Endothelial cell of umbilical vein (primary cell): ENCODE results near the gene ADGRD2. TPM values are rescaled to one million over a fixed set of nuclear protein-coding genes. Genes with fewer than 3 reads are reported as not detected.

ENCODE experiments used
- BruUV-seq: library from RNA; stranded (reverse); fragments of 400-500 nt; replicated peaks from 2 replicates; lab custom pipeline; 2021; lab: Mats Ljungman, UMichigan
- CTCF ChIA-PET: fragments of 300-600, 350-600 bp; sonication (Branson Sonifier 250); formaldehyde crosslinking; loops from one replicate; lab custom pipeline; 2021; ENCODE audit warnings: antibody characterized with exemption, inconsistent platforms; lab: Charles Lee
- POLR2A ChIA-PET: fragments of 300-600, 350-600 bp; sonication (Branson Sonifier 250); formaldehyde crosslinking; loops from one replicate; lab custom pipeline; 2021; ENCODE audit warnings: antibody characterized with exemption, inconsistent platforms; lab: Charles Lee
- DNase-seq: peaks from one replicate; pipeline ENCODE4 v3.0.0-alpha.2; 2011; ENCODE audit warnings: low read depth, low spot score
- FAIRE-seq: peaks from 2 replicates; lab custom pipeline; 2011; peaks lifted over from hg19 to GRCh38; lab: Jason Lieb, UNC
- H2AFZ ChIP-seq: 2 replicates; pipeline ENCODE4 v1.6.0; 2012; ENCODE audit warnings: low read depth, low read length, control low read depth, inconsistent platforms
- H3K27ac ChIP-seq: 2 replicates; pipeline ENCODE4 v1.5.1; 2011; ENCODE audit warnings: low read depth, mild to moderate bottlenecking, control low read depth, low read length, moderate library complexity; ENCODE audit not compliant: insufficient read depth
- H3K27me3 ChIP-seq, 2 experiments: 2 replicates each; pipeline versions ENCODE4 v1.6.0 to v1.6.1; 2011; ENCODE audit warnings: low read length in 2 of 2, mixed read lengths in 1 of 2; ENCODE audit not compliant: control insufficient read depth in 2 of 2, insufficient read depth in 2 of 2
- H3K36me3 ChIP-seq, 2 experiments: 2 replicates in 1 of 2; 3 replicates in 1 of 2; pipeline ENCODE4 v1.5.1; 2011; ENCODE audit warnings: low read length in 2 of 2, mild to moderate bottlenecking in 1 of 2, moderate library complexity in 1 of 2; ENCODE audit not compliant: control insufficient read depth in 2 of 2, insufficient read depth in 2 of 2; ENCODE audit errors: extremely low read depth in 1 of 2
- H3K4me1 ChIP-seq: 3 replicates; pipeline ENCODE4 v1.5.1; 2011; ENCODE audit warnings: mild to moderate bottlenecking, low read length; ENCODE audit not compliant: control insufficient read depth, insufficient read depth; ENCODE audit errors: extremely low read depth
- H3K4me2 ChIP-seq: 2 replicates; pipeline ENCODE4 v1.6.1; 2011; ENCODE audit warnings: low read length, control low read depth, mixed read lengths; ENCODE audit not compliant: insufficient read depth
- H3K4me3 ChIP-seq, 3 experiments: fragments of 200-600 bp in 1 of 3; sonication (generic), shearing (Covaris generic) in 1 of 3; replicated peaks in 1 of 3; 2 replicates each; pipeline ENCODE4 v1.5.1; 2011 to 2016; ENCODE audit warnings: control low read depth in 3 of 3, low read length in 3 of 3, mild to moderate bottlenecking in 2 of 3, inconsistent platforms in 1 of 3, low read depth in 1 of 3, moderate library complexity in 1 of 3; ENCODE audit not compliant: insufficient read depth in 1 of 3
- H3K79me2 ChIP-seq: 2 replicates; pipeline ENCODE4 v1.6.0; 2012; ENCODE audit warnings: low read length, inconsistent platforms; ENCODE audit not compliant: control insufficient read depth, insufficient read depth
- H3K9ac ChIP-seq: replicated peaks from 2 replicates; pipeline ENCODE3; 2011; ENCODE audit warnings: low read length, control low read depth; ENCODE audit not compliant: insufficient read depth; ENCODE audit errors: extremely low read depth
- H3K9me1 ChIP-seq: replicated peaks from 3 replicates; pipeline ENCODE4 v1.6.0; 2011; ENCODE audit warnings: mild to moderate bottlenecking, low read length; ENCODE audit not compliant: control insufficient read depth, insufficient read depth; ENCODE audit errors: extremely low read depth
- H3K9me3 ChIP-seq: replicated peaks from 2 replicates; pipeline ENCODE4 v1.5.1; 2012; ENCODE audit warnings: low read length, inconsistent platforms; ENCODE audit not compliant: control insufficient read depth, insufficient read depth
- H4K20me1 ChIP-seq: replicated peaks from 2 replicates; pipeline ENCODE3; 2011; ENCODE audit warnings: mild to moderate bottlenecking, low read length; ENCODE audit not compliant: control insufficient read depth, insufficient read depth; ENCODE audit errors: extremely low read depth
- CTCF ChIP-seq, 2 donors: IDR thresholded peaks; 1 replicate in 1 of 2; 2 replicates in 1 of 2; pipeline ENCODE4 v1.5.1; 2011; ENCODE audit warnings: low read length in 2 of 2, mild to moderate bottlenecking in 2 of 2, moderate library complexity in 2 of 2, control low read depth in 1 of 2, inconsistent platforms in 1 of 2, low read depth in 1 of 2; ENCODE audit not compliant: insufficient read depth in 1 of 2; ENCODE audit errors: extremely low read depth in 1 of 2
- EZH2 ChIP-seq: IDR thresholded peaks from 2 replicates; pipeline ENCODE4 v1.6.1; 2012; ENCODE audit warnings: borderline replicate concordance, low read depth, mild to moderate bottlenecking, moderate library complexity, low read length, inconsistent platforms; ENCODE audit not compliant: severe bottlenecking
- FOS ChIP-seq: IDR thresholded peaks from 2 replicates; pipeline ENCODE4 v1.6.1; 2011; ENCODE audit warnings: mild to moderate bottlenecking, low read length, moderate library complexity, borderline replicate concordance; ENCODE audit not compliant: insufficient read depth
- GATA2 ChIP-seq: IDR thresholded peaks from 2 replicates; pipeline ENCODE4 v1.7.0; 2011; ENCODE audit warnings: low read depth, mild to moderate bottlenecking, moderate library complexity, mixed read lengths, low read length; ENCODE audit not compliant: insufficient read length, insufficient read depth
- JUN ChIP-seq: IDR thresholded peaks from 2 replicates; pipeline ENCODE4 v1.6.1; 2011; ENCODE audit warnings: borderline replicate concordance, low read depth; ENCODE audit not compliant: insufficient read length, insufficient read depth
- MAX ChIP-seq: IDR thresholded peaks from 2 replicates; pipeline ENCODE4 v1.6.1; 2011; ENCODE audit not compliant: insufficient read depth, insufficient read length
- MYC ChIP-seq: IDR thresholded peaks from one replicate; pipeline ENCODE4 v1.6.1; 2011; ENCODE audit warnings: mild to moderate bottlenecking, low read depth, low read length
- POLR2A ChIP-seq: IDR thresholded peaks from 2 replicates; pipeline ENCODE4 v1.6.1; 2012; ENCODE audit warnings: low read depth, mild to moderate bottlenecking, control low read depth, low read length
- POLR2AphosphoS5 ChIP-seq: IDR thresholded peaks from 2 replicates; pipeline ENCODE4 v1.6.1; 2012; ENCODE audit warnings: low read depth, mild to moderate bottlenecking, control low read depth, low read length, moderate library complexity; ENCODE audit not compliant: insufficient read depth
- dilution Hi-C: fragments of 300-500 bp; cut with MboI; formaldehyde crosslinking; loops from one replicate; pipeline ENCODE4 v1.15.0; 2019; ENCODE audit warnings: low sequenced_read_pairs; ENCODE audit not compliant: extremely low pct_ligation_motif_present
- intact Hi-C: fragments of 100-400 bp; cut with micrococcal nuclease; formaldehyde crosslinking; loops from one replicate; pipeline ENCODE4 v1.10.0; 2022
- polyA plus RNA-seq, 4 experiments: library from polyadenylated mRNA; depleted of rRNA in 3 of 4; stranded (reverse) in 3 of 4; unstranded in 1 of 4; fragments of >200 nt; gene quantifications; 2 replicates each; pipeline versions ENCODE4 v1.2.1 to v1.2.3, GENCODE V29; 2011 to 2012; ENCODE audit warnings: missing spikeins in 1 of 4
- total RNA-seq: library from RNA; stranded (reverse); gene quantifications from 2 replicates; pipeline ENCODE4 v1.2.3, GENCODE V29; 2021

Gene ADGRD2
- total and polyA plus RNA-seq, 2 donors (not counting 3 experiments of a cell fraction or from before 2014, with no cell fraction given): not detected

DNA sequence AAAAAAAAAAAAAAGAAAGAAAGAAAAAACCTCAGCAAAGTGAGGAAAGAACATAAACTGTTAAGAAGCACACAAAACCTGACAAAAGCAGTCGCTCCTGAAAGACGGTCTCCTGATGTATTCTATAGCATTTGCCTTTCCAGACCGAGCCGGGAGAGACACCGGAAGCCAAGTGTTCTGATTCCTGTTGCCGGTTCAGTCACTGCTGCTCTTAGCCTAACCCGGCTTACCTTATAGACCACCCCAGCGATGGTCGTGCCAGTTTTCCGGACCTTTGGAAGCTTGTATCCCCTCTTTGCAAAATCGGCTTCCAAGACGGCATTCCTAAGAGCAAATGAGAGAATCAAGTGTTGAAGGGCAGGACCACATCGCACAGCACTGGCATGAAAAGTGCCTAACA lies 35.6 kb upstream of the ADGRD2 start:
- Histone ChIP-seq H3K9ac (peak overlapping the region; percentile 97), H3K79me2 (peaks cover 37% of the 10 kb centered on the region), H3K4me2 (peak overlapping the region; percentile 86), H3K27me3 (no peaks in the 10 kb centered on the region), H3K27ac (peak overlapping the region; percentile 88), H2AFZ (no peak overlapping the region), H3K9me3 (no peaks in the 10 kb centered on the region), H3K9me1 (no peaks in the 10 kb centered on the region), H3K36me3 (peaks cover 6 to 25% of the 10 kb centered on the region in 2 experiments), H3K4me3 (peak overlapping the region; percentile 63 to 97 (median 74)), H3K4me1 (peaks cover 39% of the 10 kb centered on the region), H4K20me1 (no peaks in the 10 kb centered on the region)
- intact Hi-C loops (loop anchor here (5.0 kb wide), 2 partner anchors 152 to 243 kb away; no protein-coding TSS in a partner anchor), dilution Hi-C loops (no loop called here)
- BruUV-seq: TSS peak; percentile 56
- no peak for FAIRE-seq
- CTCF ChIA-PET: no interaction called here
- no peak for TF ChIP-seq POLR2AphosphoS5
- no peak for TF ChIP-seq CTCF (IDR thresholded peaks at IDR 0.05; ENCODE audit: extremely low read depth in 1 of 2, insufficient read depth in 1 of 2, low read depth in 1 of 2, low read length in 2 of 2)
- peak; percentile 17 for DNase-seq
- POLR2A ChIA-PET: no interaction called here

DNA sequence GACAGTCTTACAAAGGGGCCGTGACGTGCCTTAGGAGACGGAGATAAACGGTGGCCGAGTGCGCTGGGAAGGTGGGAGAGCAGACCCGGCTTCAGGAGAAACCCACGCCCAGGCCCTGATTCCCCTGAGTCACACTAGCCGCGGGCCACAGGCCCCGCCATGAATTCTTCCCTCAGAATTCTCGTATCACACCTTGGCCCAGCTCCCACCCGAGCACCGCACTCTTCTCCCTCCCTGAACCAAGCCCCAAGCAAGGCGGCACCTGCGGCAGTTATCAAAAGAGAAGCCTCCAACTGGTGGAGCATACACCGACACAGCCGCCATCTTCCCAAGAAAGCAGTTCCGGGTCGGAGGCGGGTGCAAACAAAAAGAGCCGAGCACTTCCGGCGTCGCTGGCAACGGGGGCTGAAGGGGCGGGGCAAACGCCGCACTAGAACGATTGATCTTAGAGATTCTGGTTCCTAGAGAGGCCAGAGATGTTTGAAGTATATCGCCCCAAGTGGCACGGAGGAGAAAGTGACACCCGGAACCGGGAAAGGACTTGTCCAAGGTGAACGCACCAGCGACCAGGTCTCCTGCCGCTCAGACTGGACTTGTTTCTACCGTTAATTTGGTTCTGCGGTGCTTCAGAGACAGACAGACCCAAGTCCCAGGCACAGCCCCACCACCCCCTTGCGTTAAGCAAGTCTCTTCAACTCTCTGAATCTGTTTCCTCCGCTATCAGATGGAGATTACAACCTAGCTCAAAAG lies 35.0 kb upstream of the ADGRD2 start, which contains the start of gene PSMB7:
Gene PSMB7 (minus strand): TSS at position 341 of the 750 bp plus-strand sequence. CDS start 17 bp downstream, at position 324.
- peak within 1 kb of the TSS; percentile 86 for H3K4me2 ChIP-seq

More for the DNA sequence above, 35.0 kb upstream of the ADGRD2 start, which contains the start of gene PSMB7:
- H3K4me3 ChIP-seq: peak within 1 kb of the TSS; percentile 63 to 97 (median 74)
- DNase-seq (peak; percentile 97), FAIRE-seq (peak; percentile 98)
- H2AFZ ChIP-seq: peak within 1 kb of the TSS; percentile 49
- no peaks in the 10 kb centered on the region for H3K9me1 ChIP-seq
- peak within 1 kb of the TSS; percentile 88 for H3K27ac ChIP-seq
- ChIA-PET POLR2A (no interaction called here), CTCF (interaction anchor here (0.6 kb wide), 1 partner anchor 24 kb away, joined by 3 read pairs; no protein-coding TSS in a partner anchor)
- BruUV-seq: no TSS peak
- no peaks in the 10 kb centered on the region for H3K9me3 ChIP-seq
- no peaks in the 10 kb centered on the region for H3K27me3 ChIP-seq
- TF ChIP-seq MYC (no peak), MAX (no peak), FOS (peak; percentile 23), POLR2AphosphoS5 (peak; percentile 74), JUN (no peak), POLR2A (peak; percentile 26), GATA2 (no peak), CTCF (IDR thresholded peaks at IDR 0.05; ENCODE audit: extremely low read depth in 1 of 2, insufficient read depth in 1 of 2, low read depth in 1 of 2, low read length in 2 of 2) (peak; percentile 86 to 87), EZH2 (no peak)
- H3K4me1 ChIP-seq: peaks cover 36% of the 10 kb centered on the region
- peaks cover 31% of the 10 kb centered on the region for H3K79me2 ChIP-seq
- intact Hi-C loops (loop anchor here (5.0 kb wide), 1 partner anchor 242 kb away; no protein-coding TSS in a partner anchor), dilution Hi-C loops (no loop called here)
- H3K36me3 ChIP-seq: peaks cover 6 to 25% of the 10 kb centered on the region in 2 experiments
- H3K9ac ChIP-seq: peak within 1 kb of the TSS; percentile 97
- H4K20me1 ChIP-seq: no peaks in the 10 kb centered on the region
